GM18858 (cell line): Measurements from ENCODE around the gene OTOG.

Experiments used
- ATAC-seq: cut with Tn5 transposase; IDR thresholded peaks from one replicate; pipeline ENCODE4 v1.9.1; 2021; ENCODE audit not compliant: unreplicated experiment

Gene OTOG

DNA sequence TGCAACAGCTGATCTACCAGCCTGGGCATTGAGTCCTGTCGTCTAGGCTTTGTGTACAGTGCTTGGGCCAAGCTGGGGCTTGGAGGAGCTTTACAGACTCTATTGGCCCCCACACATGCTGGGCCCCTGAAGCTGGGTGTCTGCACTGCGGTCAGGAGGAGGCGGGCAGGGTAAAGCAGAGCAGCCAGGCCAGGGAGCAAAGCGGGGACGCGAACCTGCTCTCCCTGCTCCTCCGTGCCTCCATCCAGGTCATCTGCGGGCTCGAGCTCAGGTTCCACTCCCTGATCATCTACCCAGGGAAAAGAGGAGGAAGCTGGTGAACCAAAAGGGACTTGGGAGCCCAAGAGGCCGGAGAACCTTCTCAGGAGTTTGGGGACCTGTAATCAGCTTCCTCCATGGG, 29.9 kb upstream of the OTOG start:
- ATAC-seq: no peak

DNA sequence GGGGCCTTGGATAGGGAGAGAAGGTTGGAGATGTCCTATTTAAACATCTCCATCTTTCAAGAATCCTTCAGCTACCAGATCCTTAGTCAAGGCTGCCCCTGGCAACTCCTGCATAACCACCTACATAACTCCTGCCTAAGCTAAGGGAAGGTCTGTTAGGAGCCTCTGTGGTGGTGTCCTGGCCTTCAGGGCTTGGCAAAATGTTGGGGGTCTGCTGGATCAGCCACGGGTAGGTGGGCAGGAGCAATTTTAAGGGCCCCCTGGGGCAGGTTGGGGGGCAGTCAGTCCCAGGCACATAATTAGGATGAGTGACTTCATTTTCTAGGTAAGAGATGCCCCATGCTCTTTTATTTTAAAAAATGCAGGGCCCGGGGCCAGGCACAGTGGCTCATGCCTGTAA, 28.7 kb upstream of the OTOG start:
- ATAC-seq: no peak

DNA sequence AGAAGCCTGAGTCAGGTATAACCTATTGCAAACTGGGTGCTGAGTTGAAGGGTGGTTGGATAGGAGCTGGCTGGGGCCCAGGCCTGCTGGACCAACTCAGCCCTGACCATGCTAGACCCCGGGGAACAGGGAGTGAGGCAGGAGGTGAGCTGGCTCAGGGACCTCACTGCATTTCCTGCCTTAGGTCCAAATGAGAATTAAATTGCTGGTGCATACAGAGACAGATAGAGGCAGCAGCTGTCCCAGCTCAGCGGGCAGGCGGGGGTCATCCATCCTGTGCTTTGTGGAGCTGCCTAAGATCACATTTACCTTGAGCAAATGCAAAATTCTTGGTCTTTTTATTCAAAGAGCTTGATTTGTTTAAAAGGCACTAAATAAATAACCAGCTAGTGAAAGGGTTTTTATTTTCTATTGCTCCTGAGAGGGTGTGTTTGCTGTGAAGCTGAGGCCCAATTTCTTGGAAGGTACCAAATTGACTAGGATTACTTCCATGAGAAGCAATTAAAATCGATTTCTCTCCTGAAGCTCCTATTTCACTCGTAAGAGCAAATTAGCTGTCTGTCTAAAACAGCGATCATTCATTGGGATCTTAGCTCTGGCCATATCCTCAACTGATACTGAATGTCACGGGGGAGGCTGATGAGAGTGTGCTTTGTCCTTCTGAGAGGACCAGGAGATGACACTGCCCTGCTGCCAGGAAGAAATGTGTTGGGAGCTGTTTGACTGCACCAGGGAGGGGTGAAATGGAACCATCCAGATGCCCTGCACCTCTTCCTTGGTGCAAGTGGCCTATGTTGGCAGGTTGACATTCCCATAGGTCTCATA, 27.8 kb upstream of the OTOG start:
- ATAC-seq: no peak

GRCh38 chr11:17521106-17521900, 25.8 kb upstream of the OTOG start:
- no peak for ATAC-seq

- no peak for ATAC-seq
These were observed 24.4 kb upstream of the OTOG start for GRCh38 chr11:17522655-17523054.

DNA sequence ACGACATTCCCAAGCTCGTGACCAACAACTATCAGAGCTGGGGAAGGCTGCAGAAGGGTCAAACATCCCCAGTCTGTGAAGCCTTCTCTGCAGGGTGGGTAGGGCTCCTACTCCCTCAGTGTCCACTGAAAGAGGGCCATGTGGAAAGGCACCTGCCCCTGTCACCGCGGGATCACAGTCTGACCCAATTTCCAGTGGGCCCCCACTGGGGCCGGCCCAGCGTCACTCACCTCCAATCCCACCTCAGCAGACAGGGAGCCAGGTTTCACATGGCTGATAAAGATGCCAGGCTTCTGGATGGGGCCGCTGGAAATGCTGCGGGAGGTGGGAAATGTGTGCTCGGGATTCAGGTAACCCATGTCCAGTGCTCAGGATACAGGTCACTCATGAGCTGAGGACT, 22.8 kb upstream of the OTOG start:
- ATAC-seq: no peak

DNA sequence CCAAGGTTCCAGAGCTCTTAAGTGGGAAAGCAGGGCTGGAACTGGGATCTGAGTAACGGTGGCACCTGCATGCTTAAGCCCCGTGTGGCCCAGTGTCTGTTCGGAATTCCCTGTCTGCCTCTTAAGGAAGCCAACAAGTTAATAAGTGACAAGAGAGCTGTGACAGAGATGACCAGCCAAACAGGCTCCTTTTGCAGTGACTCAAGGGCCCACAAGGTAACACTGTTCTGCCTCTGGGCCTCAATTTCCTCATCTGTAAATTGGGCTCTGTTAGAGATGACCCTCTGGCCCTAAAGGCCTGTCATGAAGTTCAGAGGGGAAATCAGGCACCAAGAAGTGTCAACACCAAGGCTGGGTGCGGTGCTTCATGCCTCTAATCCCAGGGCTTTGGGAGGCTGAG, 21.5 kb upstream of the OTOG start:
- no peak for ATAC-seq

GRCh38 chr11:17526326-17526725, 20.7 kb upstream of the OTOG start:
- no peak for ATAC-seq

DNA sequence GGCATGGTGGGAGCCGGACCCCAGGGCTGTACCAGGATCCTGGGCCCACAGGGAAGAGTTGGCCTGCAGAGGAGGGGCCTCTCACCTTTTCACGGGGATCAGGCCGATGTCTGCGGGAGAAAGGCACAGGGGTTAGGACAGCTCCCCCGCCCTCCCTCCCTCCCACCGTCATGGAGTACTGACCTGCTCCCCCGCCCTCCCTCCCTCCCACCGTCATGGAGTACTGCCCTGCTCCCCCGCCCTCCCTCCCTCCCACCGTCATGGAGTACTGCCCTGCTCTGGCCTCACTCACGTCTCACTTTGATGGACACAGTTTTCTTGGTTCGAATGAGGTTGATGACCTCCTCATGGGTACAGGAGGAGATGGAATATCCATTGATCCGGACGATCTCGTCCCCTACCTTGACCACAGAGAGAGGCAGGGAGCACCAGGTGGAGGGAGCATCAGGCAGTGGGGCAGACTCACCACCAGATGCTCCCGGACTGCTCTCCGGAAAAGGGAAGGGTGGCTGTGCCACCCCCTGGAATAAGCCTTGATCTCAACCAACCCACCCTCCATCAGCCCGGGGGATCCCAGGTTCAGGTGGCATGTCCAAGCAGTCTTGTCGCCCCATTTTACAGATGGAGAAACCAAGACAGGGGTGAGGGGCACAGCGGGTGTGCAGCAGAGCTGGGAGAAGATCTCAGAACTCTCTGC, 20.0 kb upstream of the OTOG start:
- no peak for ATAC-seq

GRCh38 chr11:17527628-17527995, 19.4 kb upstream of the OTOG start:
- ATAC-seq: no peak

DNA sequence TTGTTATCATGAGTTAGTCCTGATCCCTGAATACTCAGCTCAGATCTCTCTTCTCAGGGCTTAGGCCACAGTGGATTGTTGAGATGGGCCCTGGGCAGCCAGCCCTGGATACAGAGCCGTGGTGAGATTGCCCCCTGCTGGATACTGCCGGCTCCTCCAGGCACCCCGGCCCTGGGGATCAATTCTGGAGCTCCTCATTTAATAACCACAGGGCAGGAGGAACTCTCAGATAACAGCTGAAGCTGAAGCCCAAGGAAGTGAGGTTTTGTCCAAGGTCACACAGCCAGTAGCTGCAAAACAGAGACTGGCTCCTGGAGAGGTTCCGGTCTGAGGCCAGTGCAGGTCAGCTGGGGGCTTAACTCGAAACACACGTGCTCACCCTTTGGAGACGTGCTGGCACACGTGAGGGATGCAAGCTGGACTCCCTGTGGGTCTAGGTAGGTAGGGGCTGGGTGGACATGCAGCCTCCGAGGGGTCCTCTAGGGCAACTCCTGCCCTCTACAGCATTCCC, 18.8 kb upstream of the OTOG start:
- no peak for ATAC-seq

GRCh38 chr11:17528906-17529843, 17.9 kb upstream of the OTOG start:
- no peak for ATAC-seq

GRCh38 chr11:17529844-17530185, 17.2 kb upstream of the OTOG start:
- ATAC-seq: no peak

GRCh38 chr11:17531071-17531600, 15.9 kb upstream of the OTOG start:
- ATAC-seq: no peak

- no peak for ATAC-seq
These were observed 15.4 kb upstream of the OTOG start for GRCh38 chr11:17531636-17532113.

DNA sequence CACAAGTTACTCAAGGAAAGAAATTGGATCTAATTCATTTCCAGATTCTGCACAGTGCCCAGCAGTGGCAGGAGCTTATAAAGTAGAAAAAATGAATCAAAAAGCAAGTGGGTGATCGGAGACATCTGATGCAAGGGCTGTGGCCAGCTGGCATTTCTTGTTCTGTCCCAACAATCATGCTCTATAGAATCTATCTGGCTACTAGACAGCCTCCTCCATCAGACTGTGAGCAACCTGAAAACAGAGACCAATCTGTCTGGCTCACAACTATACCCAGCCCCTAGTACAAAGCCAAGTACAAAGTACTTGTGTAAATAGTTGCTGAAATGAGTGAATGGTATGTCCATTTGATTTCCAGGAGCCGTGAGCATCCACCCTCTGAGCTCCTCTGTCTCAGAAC, 14.3 kb upstream of the OTOG start:
- no peak for ATAC-seq

- ATAC-seq: no peak
These were observed 13.7 kb upstream of the OTOG start for GRCh38 chr11:17533341-17533740.

GRCh38 chr11:17533778-17534415, 13.2 kb upstream of the OTOG start:
- ATAC-seq: no peak

DNA sequence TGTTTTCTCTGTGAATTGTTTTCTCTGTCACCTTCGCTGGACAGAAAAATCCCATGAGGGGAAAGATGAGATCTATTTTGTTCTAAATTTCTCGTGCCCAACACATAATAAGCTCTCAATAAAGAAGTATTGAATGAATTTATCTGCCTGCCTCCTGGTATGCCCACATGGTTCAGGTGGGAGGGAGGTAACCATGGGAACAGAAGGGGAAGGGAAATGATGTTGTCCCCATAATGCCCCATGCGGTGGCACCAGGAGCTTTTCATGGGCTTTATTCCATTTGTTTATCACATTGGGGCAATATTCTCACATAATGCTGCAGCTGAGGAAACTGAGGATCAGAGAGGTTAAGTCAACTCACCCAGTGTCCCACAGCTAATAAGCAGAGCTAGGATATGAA, 11.6 kb upstream of the OTOG start:
- no peak for ATAC-seq

- no peak for ATAC-seq
These were observed 9.8 kb upstream of the OTOG start for GRCh38 chr11:17537261-17537660.
